B cell (primary cell): Measurements from ENCODE around the gene HASPIN. TPM values are rescaled to one million over a fixed set of nuclear protein-coding genes. Genes with fewer than 3 reads are reported as not detected.

Source experiments
- ATAC-seq: fragments of 200-7000 bp; cut with Tn5 transposase; one replicate; pipeline ENCODE4 v1.10.0; 2021; ENCODE audit warnings: low read depth, mild to moderate bottlenecking, moderate number of reproducible peaks, moderate library complexity
- CTCF ChIA-PET: fragments of 350-600 bp; sonication (Branson Sonifier 250); formaldehyde crosslinking; loops from one replicate; lab custom pipeline; 2021; ENCODE audit warnings: antibody characterized with exemption, inconsistent platforms; lab: Charles Lee
- POLR2A ChIA-PET: fragments of 350-600 bp; sonication (Branson Sonifier 250); formaldehyde crosslinking; loops from one replicate; lab custom pipeline; 2021; ENCODE audit warnings: antibody characterized with exemption; lab: Charles Lee
- DNase-seq: peaks from one replicate; pipeline ENCODE4 v3.0.0; 2013
- H2AFZ ChIP-seq: 2 replicates; pipeline ENCODE4 v1.6.1; 2012; ENCODE audit warnings: mild to moderate bottlenecking, low read depth, low read length; ENCODE audit not compliant: insufficient read depth, poor library complexity, severe bottlenecking
- H3K27ac ChIP-seq, 2 donors: 1 replicate in 1 of 2; 2 replicates in 1 of 2; pipeline ENCODE4 v1.5.1; 2012 to 2013; ENCODE audit warnings: low read length in 2 of 2, mild to moderate bottlenecking in 2 of 2, moderate library complexity in 1 of 2
- H3K27me3 ChIP-seq, 4 experiments: fragments of 200-600 bp in 1 of 4; sonication (generic) in 1 of 4; replicated peaks in 1 of 4; 1 replicate in 2 of 4; 2 replicates in 2 of 4; pipeline versions ENCODE4 v1.6.1 to v1.7.0; 2013 to 2016; ENCODE audit warnings: low read length in 3 of 4, mild to moderate bottlenecking in 2 of 4, mixed read lengths in 1 of 4, moderate library complexity in 1 of 4; ENCODE audit not compliant: insufficient read depth in 4 of 4, control insufficient read depth in 3 of 4; ENCODE audit errors: control extremely low read depth in 1 of 4
- H3K36me3 ChIP-seq, 2 experiments: replicated peaks in 1 of 2; 1 replicate in 1 of 2; 2 replicates in 1 of 2; pipeline versions ENCODE4 v1.6.1 to v1.7.1; 2013; ENCODE audit warnings: low read length in 1 of 2; ENCODE audit not compliant: insufficient read depth in 2 of 2, control insufficient read depth in 1 of 2; ENCODE audit errors: control extremely low read depth in 1 of 2, extremely low read depth in 1 of 2
- H3K4me1 ChIP-seq, 2 donors: fragments of 200-600 bp in 1 of 2; sonication (generic) in 1 of 2; 1 replicate in 1 of 2; 2 replicates in 1 of 2; pipeline versions ENCODE4 v1.5.1 to v1.6.1; 2013 to 2017; ENCODE audit warnings: low read length in 2 of 2; ENCODE audit not compliant: control insufficient read depth in 2 of 2, insufficient read depth in 2 of 2
- H3K4me2 ChIP-seq: replicated peaks from 2 replicates; pipeline ENCODE3; 2012; ENCODE audit warnings: mild to moderate bottlenecking, low read depth, low read length; ENCODE audit not compliant: poor library complexity, severe bottlenecking
- H3K4me3 ChIP-seq, 5 experiments: fragments of 200-600 bp in 1 of 5; sonication (generic) in 1 of 5; 1 replicate in 3 of 5; 2 replicates in 2 of 5; pipeline versions ENCODE4 v1.5.1 to v1.7.0; 2011 to 2016; ENCODE audit warnings: low read length in 4 of 5, mild to moderate bottlenecking in 4 of 5, low read depth in 2 of 5, control low read depth in 1 of 5, moderate library complexity in 1 of 5; ENCODE audit not compliant: insufficient read depth in 1 of 5; ENCODE audit errors: control extremely low read depth in 1 of 5, extremely low read depth in 1 of 5
- H3K79me2 ChIP-seq: fragments of 200-600 bp; sonication (generic); one replicate; pipeline ENCODE4 v1.6.0; 2016; ENCODE audit warnings: low read length; ENCODE audit not compliant: control insufficient read depth, insufficient read depth
- H3K9ac ChIP-seq: fragments of 200-600 bp; sonication (generic); 2 replicates; pipeline ENCODE4 v1.6.1; 2017; ENCODE audit warnings: mild to moderate bottlenecking, low read length, moderate library complexity
- H3K9me3 ChIP-seq, 3 donors: one replicate each; pipeline versions ENCODE4 v1.6.1 to v1.7.1; 2013; ENCODE audit warnings: low read length in 2 of 3; ENCODE audit not compliant: control insufficient read depth in 2 of 3, insufficient read depth in 1 of 3; ENCODE audit errors: control extremely low read depth in 1 of 3
- H4K20me1 ChIP-seq: 2 replicates; pipeline ENCODE4 v1.6.0; 2012; ENCODE audit warnings: mild to moderate bottlenecking, low read length; ENCODE audit not compliant: insufficient read depth, control insufficient read depth, poor library complexity, severe bottlenecking
- H3K27ac Mint-ChIP-seq: one replicate; pipeline ENCODE4 v1.8.0; 2021; ENCODE audit warnings: mixed read lengths
- H3K27me3 Mint-ChIP-seq: one replicate; pipeline ENCODE4 v1.8.0; 2021; ENCODE audit warnings: mixed read lengths
- H3K4me1 Mint-ChIP-seq: one replicate; pipeline ENCODE4 v1.8.0; 2021; ENCODE audit warnings: mixed read lengths
- H3K4me3 Mint-ChIP-seq: one replicate; pipeline ENCODE4 v1.8.0; 2021; ENCODE audit warnings: mixed read lengths
- H3K9me3 Mint-ChIP-seq: one replicate; pipeline ENCODE4 v1.8.0; 2022; ENCODE audit warnings: mixed read lengths; ENCODE audit not compliant: insufficient read depth
- EZH2 ChIP-seq: IDR thresholded peaks from 2 replicates; pipeline ENCODE4 v1.6.1; 2012; ENCODE audit warnings: borderline replicate concordance, low read depth, mild to moderate bottlenecking, moderate library complexity, low read length; ENCODE audit not compliant: insufficient read depth, poor library complexity, severe bottlenecking
- WGBS: methylation state at CpG from one replicate; pipeline ENCODE4 v1.1.5; 2013; ENCODE audit warnings: missing lambda C conversion rate; ENCODE audit not compliant: insufficient coverage; 5-methylcytosine and 5-hydroxymethylcytosine counted together
- intact Hi-C: fragments of 100-400 bp; cut with micrococcal nuclease; formaldehyde crosslinking; loops from one replicate; pipeline ENCODE4 v1.10.0; 2022
- polyA plus RNA-seq: library from polyadenylated mRNA; depleted of rRNA; stranded (reverse); fragments of >200 nt; gene quantifications from 2 replicates; pipeline ENCODE4 v1.2.3, GENCODE V29; 2012
- total RNA-seq, 2 donors: library from RNA; stranded (reverse); fragments of 120-200 nt in 1 of 2; gene quantifications; 1 replicate in 1 of 2; 2 replicates in 1 of 2; pipeline versions ENCODE4 v1.2.3 to v1.2.4, GENCODE V29; 2013 to 2022
- TF ChIP-seq, protein P1 (sequence below): fragments of 200-600 bp; IDR thresholded peaks from one replicate; pipeline ENCODE4 v1.8.0; 2022; ENCODE audit warnings: antibody characterized with exemption, mild to moderate bottlenecking

The HASPIN gene
- total and polyA plus RNA-seq, 2 donors (not counting 1 experiment from before 2014, with no cell fraction given), result 0.28 to 3.1 TPM

DNA sequence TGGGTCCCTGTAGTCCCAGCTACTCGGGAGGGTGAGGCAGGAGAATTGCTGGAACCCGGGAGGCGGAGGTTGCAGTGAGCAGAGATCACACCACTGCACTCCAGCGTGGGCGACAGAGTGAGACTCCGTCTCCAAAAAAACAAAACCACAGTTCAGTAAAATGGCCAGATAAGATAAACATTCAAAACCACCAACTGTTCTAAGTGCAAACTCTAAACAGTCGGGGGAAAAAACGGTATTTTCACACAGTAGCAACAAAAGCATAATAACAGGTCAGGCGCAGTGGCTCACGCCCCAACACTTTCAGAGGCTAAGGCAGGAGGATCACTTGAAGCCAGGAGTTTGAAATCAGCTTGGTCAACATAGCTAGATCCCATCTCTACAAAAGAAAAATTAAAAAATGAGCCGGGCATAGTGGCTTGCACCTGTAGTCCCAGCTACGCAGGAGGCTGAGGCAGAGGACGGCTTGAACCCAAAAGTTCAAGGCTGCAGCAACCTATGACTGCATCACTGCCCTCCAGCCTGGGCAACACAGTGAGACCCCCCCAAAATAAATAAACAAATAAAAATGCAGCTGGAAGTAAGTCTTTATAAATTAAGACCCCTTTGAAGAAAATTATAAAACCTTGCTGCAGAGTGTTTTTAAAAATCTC, 10.8 kb upstream of the HASPIN start:
- ChIA-PET CTCF (interaction anchor here (1.1 to 3.9 kb wide), 6 partner anchors 9 to 114 kb away, joined by 3 to 20 read pairs (median 6); partner anchors contain the start of gene HASPIN), POLR2A (interaction anchor here (0.6 to 2.2 kb wide), 3 partner anchors 11 to 25 kb away, joined by 3 to 7 read pairs (median 4); partner anchors contain the start of gene HASPIN)
- H3K27me3 Mint-ChIP-seq, result no peaks in the 10 kb centered on the region
- no peak overlapping the region for H2AFZ ChIP-seq
- peak overlapping the region; percentile 63 for H3K4me3 Mint-ChIP-seq
- ATAC-seq (no peak), DNase-seq (no peak)
- peak overlapping the region; percentile 69 for H3K27ac Mint-ChIP-seq
- H3K4me2 ChIP-seq, result peak overlapping the region; percentile 32
- peaks cover 29% of the 10 kb centered on the region for H3K79me2 ChIP-seq
- peaks cover 61% of the 10 kb centered on the region for H3K4me1 Mint-ChIP-seq
- H3K9ac ChIP-seq, result no peak overlapping the region
- H3K27ac ChIP-seq, result peak overlapping the region in 1 of 2 donors; percentile 33
- peaks cover 14 to 37% of the 10 kb centered on the region in 2 experiments for H3K36me3 ChIP-seq
- H3K9me3 Mint-ChIP-seq, result no peaks in the 10 kb centered on the region
- peaks cover 38 to 53% of the 10 kb centered on the region in 2 donors for H3K4me1 ChIP-seq
- H3K4me3 ChIP-seq, result no peak overlapping the region
- 8% methylated on average over 4 of the region's 13 CpGs for WGBS
- H3K9me3 ChIP-seq, result no peaks in the 10 kb centered on the region
- TF ChIP-seq EZH2, result no peak
- TF ChIP-seq, protein P1, sequence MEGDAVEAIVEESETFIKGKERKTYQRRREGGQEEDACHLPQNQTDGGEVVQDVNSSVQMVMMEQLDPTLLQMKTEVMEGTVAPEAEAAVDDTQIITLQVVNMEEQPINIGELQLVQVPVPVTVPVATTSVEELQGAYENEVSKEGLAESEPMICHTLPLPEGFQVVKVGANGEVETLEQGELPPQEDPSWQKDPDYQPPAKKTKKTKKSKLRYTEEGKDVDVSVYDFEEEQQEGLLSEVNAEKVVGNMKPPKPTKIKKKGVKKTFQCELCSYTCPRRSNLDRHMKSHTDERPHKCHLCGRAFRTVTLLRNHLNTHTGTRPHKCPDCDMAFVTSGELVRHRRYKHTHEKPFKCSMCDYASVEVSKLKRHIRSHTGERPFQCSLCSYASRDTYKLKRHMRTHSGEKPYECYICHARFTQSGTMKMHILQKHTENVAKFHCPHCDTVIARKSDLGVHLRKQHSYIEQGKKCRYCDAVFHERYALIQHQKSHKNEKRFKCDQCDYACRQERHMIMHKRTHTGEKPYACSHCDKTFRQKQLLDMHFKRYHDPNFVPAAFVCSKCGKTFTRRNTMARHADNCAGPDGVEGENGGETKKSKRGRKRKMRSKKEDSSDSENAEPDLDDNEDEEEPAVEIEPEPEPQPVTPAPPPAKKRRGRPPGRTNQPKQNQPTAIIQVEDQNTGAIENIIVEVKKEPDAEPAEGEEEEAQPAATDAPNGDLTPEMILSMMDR, result no peak
- intact Hi-C loops, result no loop called here
- no peaks in the 10 kb centered on the region for H4K20me1 ChIP-seq
- no peaks in the 10 kb centered on the region for H3K27me3 ChIP-seq

DNA sequence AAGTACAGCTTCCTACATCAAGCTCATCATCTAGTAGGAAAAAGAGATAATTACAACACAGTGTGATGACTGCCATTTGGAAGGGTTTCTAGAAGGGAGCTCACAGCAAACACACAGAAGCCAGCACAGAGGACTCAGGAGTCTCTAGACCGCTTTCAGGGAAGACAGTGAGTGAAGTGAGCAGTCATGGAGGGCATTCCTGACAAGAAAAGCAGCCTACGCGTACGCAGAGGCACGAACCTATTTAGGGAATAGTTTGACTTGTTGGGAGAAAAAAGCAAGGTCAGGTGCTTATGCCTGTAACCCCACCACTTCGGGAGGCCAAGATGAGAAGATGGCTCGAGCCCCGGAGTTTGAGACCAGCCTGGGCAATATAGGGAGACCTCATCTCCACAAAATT, 8.4 kb upstream of the HASPIN start:
- Histone ChIP-seq H3K4me2 (no peak overlapping the region), H3K4me3 (no peak overlapping the region), H3K9ac (no peak overlapping the region), H3K79me2 (peaks cover 50% of the 10 kb centered on the region), H2AFZ (no peak overlapping the region), H3K27ac (no peak overlapping the region), H4K20me1 (no peaks in the 10 kb centered on the region), H3K4me1 (peaks cover 28 to 49% of the 10 kb centered on the region in 2 donors), H3K9me3 (no peaks in the 10 kb centered on the region), H3K27me3 (no peaks in the 10 kb centered on the region), H3K36me3 (peaks cover 20 to 57% of the 10 kb centered on the region in 2 experiments)
- Mint-ChIP-seq H3K4me3 (no peak overlapping the region), H3K4me1 (peaks cover 57% of the 10 kb centered on the region), H3K27me3 (no peaks in the 10 kb centered on the region), H3K27ac (peak overlapping the region; percentile 57), H3K9me3 (no peaks in the 10 kb centered on the region)
- POLR2A ChIA-PET, result no interaction called here
- ATAC-seq (no peak), DNase-seq (no peak)
- CTCF ChIA-PET, result interaction anchor here (0.7 to 3.9 kb wide), 7 partner anchors 8 to 426 kb away, joined by 3 to 16 read pairs (median 5); no protein-coding TSS in a partner anchor
- WGBS, result 98% methylated on average over 5 of the region's 8 CpGs
- intact Hi-C loops, result no loop called here
- TF ChIP-seq, protein P1, result no peak
- TF ChIP-seq EZH2, result no peak
